ENCODE results near the gene CSNK2A2. TPM values are rescaled to one million over a fixed set of nuclear protein-coding genes. Genes with fewer than 3 reads are reported as not detected.
A peak's percentile ranks its signal among the peaks of the same experiment; 100 is the strongest.

CSNK2A2 gene
- polyA plus RNA-seq (ENCODE audit: insufficient read length): 92.9 TPM

DNA sequence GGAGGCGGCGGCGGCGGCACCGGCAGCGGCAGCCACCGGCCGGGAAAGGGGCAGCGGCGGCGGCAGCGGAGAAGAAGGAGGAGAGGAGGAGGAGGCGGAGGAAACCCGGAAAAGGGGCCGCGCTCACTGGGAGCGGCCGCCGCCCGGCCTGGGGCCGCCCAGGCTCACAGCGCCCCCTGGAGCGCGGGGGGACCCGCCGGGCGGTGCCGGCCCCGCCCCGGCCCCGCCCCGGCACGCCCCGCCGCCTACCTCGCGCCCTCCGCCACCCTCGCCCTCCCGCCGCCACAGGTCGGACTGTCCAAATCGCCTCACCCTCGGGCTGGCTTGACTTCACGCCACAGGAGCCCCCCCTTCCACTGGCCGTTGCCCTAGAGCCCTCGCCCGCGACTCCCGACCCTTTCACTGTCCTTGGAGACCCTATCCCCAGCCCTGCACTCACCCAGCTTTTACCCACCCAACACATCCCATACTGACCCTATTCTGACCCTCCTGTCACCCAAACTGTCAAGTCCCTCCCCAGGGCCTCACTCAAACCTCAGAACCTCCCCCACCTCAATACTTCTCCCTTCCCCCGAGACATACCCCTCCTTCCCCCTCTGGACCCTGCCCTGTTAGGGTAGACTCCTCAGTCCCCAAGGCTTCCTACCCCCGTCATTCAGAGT lies at the start of gene CSNK2A2:
CSNK2A2 (minus strand) TSS at position 85 of the 662 bp plus-strand sequence. CDS start 370 bp downstream, outside the sequence.
- peak; percentile 28 for DNase-seq (ENCODE audit: low read depth)

DNA sequence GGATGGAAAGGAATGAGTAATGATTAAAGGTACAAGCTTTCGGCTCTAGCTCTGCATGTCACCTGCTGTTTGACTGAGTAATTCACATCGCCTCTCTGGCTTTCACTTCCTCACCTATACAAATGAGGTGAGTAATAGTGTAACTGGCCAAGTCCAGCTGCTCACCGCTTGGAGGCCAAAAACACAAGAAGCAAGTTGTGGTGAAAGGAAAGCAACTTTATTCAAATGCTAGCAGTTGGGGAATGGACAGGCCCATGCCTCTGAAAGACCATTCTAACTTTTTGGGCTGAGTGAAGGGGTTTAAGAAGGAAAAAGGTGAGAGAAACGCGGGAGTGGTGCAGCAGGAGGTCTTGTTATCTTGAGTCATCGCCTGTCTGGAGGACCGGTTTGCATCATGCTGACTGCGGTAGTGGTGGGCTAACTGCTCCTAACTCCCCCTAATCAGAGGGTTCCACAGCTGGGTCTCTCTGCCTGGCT lies 45.7 kb upstream of the CSNK2A2 start:
- no peak for DNase-seq (ENCODE audit: low read depth)

DNA sequence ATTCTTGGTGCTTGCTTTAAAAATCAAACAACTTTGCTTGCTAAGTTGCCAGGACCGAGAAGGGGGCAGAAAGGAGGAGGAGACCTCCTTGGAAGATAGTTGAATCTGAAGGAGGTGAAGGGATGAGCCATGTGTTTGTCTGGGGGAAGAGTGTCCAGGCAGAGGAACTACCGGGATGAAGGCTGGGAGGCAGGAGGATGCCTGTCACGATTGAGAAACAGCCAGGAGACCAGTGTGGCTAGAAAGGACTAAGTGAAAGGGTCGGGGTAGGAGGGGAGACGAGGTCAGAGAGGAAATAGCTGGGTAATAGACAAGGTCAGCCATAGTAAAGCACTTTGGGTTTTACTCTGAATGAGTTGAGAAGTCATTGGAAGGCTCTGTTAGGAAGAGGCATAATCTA lies 38.9 kb upstream of the CSNK2A2 start:
- no peak for DNase-seq (ENCODE audit: low read depth)

DNA sequence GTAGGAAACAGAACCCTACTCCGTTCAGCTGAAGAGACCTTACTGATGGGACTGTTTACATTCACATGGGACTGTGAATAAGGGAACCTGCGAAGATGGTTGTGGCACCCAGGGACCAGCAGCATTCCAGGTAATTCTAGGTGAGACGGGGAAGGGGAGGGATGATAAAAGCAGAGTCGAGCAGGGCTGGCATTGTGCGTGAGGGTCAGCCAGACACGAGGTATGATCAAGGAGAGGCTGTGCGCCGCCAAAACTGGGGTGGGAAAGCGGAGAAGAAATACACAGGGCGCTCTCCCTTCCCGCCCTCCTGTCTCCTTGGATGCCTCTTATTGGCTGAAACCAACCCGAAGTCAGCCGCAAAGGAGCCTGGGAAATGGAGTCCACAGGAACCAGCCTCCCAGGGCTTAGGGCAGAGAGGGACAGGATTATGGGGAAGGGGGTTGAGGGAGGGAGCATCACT lies 38.4 kb upstream of the CSNK2A2 start:
- peak; percentile 9 for DNase-seq (ENCODE audit: low read depth)

DNA sequence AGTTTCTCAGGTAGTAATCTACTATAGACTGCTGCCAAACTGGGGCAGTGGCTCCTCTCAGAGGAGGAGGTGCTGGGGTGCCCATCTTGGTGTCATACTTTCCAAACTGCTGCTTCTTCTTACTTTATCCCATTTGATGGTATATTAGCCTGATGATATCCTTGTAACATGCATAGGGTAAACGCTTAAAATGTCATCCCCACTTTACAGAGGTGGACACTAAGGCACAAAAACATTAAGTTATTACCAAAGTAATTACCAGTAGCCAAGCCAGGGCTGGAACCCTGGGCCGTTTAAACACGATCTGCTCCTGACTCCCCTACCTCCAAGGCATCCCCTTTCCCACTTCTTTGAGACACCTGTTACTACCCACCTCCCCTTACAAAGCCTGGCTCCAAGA lies 37.8 kb upstream of the CSNK2A2 start:
- no peak for DNase-seq (ENCODE audit: low read depth)

DNA sequence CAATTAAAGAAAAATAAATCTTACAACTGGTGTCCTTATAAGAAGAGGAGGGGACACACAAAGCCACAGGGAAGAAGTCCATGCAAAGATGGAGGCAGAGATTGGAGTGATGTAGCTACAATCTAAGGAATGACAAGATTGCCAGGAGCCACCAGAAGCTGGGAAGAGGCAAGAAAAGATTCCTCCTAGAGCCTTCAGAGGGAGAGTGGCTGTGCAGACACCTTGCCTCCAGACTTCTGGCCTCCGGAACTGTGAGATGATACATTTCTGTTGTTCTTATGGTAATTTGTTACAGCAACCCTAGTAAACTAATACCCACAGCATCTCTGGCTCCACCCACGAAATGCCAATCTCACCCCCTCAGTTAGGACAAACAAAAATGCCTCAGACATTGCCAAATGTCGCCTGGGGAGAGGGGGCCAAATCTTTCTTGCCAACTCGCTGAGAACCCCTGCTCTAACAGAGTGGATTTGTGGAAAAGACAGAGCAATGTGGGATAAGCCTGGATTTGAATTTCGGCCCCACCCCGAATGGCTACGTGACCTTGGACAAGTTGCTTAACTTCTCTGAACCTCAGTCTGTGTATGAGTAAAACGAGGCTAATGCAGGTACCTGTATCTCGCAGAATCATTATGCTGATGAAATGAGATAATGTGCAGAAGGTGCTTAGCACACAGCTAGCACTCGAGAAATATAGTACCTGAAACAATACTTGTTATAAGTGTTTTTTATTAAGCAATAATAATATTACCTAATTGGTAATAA lies 37.1 kb upstream of the CSNK2A2 start:
- no peak for DNase-seq (ENCODE audit: low read depth)

DNA sequence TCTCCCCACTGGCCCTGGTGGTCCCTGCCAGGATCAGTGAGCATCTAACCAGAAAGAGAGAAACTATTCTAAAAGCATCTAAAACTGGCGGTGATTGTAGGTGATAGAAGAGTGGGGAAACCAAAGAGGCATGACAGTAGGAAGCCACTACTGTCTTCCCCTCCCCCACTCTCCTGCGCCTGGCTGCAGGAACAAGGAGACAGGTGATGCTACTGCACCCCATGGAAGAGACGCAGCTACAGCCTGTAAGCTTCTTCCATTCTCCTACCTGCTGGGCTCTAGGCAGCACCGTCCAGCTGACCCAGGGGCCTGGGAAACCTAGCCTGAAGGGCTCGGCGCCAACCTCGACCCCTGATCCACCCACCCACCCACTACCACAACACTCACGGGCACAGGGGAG lies 32.4 kb upstream of the CSNK2A2 start:
- no peak for DNase-seq (ENCODE audit: low read depth)

DNA sequence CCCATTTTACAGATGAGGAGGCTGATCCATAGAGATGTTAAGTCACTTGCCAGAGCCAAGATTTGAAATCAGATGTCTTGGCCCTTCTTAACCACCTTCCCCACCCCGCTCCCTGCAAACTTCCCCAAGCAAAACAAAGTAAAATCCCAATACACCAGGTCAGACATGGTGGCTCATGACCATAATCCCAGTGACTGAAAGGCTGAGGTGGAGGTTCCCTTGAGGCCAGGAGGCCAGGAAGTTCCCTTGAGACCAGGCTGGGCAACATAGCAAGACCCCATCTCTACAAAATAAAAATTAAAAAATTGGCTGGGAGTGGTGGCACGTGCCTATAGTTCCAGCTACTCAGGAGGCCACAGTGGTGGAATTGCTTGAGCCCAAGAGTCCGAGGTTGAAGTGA lies 28.9 kb upstream of the CSNK2A2 start:
- DNase-seq (ENCODE audit: low read depth): no peak

DNA sequence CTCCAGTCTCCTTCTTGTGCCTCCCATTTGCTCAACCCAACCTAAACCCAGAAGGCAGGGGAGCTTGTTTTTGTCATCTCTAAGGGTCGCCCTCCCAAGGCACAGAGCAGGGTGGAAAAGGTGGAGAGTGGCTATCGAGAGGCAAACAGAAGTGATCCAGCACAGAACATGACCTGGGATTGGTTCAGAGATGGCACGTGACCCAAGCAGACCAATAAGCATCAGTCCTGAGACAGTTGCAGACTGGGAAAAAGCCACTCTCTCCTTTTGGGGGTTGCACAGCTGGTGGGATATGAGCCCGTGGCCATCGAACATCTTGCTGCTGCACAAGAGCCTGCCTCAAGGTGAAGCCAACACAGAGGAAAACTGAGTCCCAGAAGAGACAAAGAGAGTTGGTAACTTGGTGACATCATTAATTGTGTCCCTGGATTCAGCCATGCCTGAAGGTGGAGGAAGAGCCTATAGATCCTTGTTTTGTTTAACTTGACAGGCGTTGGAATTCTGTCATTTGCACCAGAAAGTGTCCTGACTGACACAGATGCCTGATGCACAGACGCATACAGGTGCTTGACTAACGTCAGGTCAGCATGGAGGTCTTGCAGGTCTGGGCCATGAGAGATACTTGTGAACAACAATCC lies 28.2 kb upstream of the CSNK2A2 start:
- DNase-seq (ENCODE audit: low read depth): no peak

DNA sequence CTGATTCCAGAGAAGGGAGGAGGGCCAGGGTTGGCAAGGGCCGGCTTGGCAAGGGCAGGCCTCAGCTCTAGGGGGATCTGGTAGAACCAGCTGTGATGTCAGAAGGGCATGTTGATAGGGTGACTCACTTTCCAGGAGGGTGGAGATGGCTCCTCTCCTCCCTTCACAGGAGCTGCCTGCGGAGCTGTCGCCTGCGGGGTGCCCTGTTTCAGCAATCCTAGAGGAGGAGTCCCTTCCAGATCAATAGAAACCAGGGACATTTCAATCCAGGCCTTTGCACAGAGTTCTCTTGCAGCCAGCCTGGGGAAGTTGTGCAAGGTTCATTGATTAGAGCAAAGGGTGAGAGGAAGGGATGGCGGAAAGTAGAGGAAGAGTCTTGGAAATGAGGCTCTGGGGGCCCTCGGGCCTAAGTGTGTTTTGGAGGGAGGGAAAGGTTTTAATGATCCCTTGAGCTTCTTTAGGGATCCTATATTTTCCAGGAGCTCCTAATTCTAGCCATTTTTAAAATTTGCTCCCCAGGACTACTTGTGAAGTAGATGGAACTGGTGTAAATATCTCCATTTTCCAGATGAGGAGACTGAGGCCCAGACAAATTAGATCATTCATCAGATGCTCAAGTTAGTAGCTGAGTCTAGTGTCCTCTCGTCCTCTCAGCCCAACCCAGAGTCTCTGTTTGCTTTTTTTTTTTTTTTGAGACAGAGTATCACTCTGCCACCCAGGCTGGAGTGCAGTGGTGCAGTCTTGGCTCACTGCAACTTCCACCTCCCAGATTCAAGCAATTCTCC lies 24.8 kb upstream of the CSNK2A2 start:
- DNase-seq (ENCODE audit: low read depth): no peak

DNA sequence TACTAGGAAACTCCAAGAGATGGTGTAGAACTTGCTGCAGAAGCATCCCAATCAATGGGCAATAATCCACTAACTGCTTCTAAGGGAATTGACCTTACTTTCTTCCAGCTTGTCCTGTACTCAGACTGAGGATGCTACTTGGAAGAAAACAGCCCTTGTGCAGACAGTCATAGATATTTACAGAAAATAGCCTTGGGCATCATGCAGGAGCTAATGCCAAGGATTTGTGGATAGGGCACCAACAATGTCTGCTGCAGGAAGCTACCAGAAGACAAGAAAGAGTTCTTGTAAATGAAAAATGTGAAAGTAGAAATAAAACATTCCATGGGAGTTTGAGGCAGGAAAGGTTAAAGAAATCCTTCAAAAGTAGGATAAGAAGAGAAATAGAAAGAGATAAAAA lies 21.5 kb upstream of the CSNK2A2 start:
- DNase-seq (ENCODE audit: low read depth): no peak

DNA sequence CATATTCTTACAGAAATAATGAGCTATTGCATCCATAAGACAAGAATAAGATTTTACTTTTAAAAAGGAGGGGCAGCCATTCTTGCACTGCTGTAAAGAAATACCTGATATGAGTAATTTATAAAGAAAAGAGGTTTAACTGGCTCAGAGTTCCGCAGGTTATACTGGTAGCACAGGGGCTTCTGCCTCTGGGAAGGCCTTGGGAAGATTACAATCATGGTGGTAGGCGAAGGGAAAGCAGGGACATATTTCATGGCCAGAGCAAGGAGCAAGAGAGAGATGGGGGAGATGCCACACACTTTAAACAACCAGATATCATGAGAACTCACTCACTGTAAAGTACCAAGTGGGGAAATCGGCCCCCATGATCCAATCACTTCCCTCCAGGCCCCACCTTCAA lies 20.9 kb upstream of the CSNK2A2 start:
- DNase-seq (ENCODE audit: low read depth): no peak

DNA sequence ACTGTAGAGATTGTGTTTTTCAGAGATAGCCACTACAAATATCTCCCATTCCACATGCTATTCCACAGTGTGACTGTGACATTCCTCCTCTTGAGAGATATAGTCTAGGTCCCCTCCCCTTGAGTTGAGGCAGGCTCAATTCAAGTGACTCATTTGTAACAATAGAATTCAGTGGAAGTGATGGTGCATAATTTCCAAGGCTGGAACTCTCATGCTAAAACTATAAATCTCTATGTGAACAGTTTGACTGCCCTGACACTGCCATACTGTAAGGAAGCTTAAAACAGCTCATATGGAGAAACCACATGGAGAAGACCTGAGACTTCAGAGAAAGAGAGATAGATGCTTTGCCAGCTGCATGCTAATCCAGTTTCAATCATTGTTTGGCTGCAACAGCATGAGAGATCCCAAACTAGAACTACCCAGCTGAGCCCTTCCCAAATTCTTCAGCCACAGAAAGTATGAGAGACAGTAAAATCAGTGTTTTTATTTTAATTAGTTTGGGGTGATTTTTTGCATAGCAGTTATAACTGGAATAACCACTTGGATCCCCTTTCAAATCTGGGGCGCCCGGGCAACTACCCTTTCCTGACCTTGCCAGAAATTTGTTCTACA lies 19.5 kb upstream of the CSNK2A2 start:
- DNase-seq (ENCODE audit: low read depth): no peak

DNA sequence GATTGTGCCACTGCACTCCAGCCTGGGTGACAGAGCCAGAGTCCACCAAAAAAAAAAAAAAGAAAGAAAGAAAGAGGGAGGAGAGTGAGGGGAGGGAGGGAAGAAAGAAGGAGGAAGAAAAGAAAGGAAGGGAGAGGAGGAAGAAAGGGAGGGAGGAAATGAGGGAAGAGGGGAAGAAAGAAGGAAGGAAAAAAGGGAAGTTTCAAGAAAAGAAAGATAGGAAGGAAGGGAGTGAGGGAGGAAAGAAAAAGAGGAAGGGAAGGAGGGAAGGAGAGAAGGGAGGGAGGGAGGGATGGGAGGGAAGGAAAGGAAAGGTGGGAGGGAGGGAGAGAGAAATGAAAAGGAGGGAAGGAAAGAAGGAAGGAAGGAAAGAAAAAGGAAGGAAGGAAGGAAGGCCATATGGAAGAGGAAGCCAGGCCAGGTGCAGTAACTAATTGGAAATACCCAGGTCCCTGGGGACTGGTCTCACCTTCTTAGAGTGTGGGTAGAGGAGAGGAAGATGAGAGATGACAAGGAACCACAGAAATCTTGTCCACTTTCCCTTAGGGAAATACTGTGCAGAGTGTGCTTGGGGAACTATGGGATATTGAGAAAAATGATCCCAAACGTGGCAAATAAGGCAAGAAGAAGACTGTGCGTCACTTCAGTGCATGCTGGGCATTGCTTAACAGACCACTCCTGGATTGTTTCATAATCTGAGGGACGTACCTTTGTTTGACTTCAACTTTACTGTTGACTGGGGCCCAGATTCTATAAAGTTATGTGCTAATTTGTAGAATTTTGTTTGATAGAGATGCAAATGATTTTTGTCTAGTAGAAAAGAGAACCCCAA lies 15.1 kb upstream of the CSNK2A2 start:
- DNase-seq (ENCODE audit: low read depth): no peak

DNA sequence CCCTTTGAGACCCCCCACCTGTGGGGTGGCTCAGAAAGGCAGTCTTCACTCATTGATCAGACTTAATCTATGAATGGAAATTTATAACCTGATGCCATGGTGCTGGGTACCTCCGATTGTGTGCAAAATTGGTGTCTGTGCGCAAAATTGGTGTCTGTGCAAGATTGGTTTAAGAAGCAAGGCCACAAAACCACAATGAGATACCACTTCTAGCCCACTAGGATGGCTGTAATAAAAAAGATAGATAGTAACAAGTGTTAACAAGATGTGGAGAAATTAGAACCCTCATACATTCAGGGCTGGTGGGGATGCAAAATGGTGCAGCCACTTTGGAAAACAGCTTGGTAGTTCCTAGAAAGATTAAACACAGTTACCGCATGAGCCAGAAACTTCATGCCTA lies 13.9 kb upstream of the CSNK2A2 start:
- no peak for DNase-seq (ENCODE audit: low read depth)

DNA sequence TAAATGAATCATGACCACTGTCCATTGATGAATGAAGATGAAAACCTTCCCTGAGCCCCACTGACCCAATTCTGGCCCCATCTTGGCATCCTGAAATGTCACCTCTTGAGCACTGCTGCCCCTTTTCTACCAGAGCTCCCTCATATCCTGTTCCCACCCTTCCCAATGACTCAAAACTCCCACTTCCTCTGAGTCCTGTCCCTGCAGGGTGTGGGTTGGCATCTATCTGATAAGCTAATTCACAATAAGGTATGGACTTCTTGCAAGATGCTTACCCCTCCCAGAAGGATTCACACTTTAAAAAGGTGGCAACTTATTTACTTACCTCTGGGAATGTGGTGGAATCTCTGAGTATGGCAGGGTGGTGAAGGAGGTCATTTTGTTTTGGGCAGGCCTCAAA lies 13.3 kb upstream of the CSNK2A2 start:
- no peak for DNase-seq (ENCODE audit: low read depth)

DNA sequence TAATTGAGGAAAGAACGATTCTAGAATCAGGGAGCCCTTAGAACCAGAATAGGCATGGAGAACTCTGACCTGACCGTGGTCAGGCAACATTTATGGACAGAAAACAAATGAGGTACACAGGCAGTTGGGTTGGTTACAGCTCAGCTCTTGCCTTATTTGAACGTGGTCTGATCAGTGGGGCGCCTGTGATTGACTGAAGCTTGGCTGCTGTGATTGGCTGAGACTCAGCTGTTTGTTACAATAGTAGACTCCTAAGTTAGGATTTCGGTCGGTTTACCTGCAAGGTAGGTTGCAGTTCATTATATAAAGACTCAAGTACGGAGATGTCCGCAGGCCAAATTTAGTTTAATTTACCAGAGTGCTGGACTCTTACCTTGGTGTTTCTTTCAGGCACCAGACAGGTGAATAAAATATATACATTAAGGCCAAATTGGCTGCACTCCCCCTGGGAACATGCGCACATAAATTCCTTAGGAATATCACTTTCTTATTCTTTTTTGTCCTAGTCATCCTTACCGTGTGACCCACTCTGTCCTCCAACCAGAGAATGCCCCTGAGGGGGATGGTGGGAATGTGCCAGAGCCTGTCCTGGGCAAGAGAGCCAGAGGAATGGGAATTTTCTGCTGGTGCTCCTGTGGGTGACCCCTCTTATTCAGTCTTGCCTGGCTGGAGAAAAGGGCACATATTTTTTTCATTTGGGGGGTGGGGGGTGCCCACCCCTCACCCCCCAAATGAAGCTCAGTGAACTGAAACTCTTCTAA lies 7.5 kb upstream of the CSNK2A2 start:
- DNase-seq (ENCODE audit: low read depth): no peak

DNA sequence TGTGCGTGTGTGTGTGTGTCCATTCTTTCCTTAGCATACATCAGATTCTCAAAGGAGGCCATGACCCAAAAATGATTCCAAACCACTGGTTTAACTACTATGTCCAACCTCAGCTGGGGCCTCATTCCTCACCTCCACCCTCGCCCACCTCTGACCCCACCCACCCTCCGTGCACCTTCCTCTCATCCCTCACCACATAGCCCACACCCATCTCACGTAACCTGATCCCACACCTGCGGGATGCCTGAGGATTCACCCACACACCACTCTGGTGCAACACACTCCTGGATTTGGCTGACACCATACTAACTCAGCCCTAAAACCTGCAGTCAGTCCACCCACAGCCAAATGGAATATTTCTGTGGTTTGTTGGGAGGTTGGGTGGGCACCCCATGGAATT lies 3.3 kb upstream of the CSNK2A2 start:
- DNase-seq (ENCODE audit: low read depth): no peak

DNA sequence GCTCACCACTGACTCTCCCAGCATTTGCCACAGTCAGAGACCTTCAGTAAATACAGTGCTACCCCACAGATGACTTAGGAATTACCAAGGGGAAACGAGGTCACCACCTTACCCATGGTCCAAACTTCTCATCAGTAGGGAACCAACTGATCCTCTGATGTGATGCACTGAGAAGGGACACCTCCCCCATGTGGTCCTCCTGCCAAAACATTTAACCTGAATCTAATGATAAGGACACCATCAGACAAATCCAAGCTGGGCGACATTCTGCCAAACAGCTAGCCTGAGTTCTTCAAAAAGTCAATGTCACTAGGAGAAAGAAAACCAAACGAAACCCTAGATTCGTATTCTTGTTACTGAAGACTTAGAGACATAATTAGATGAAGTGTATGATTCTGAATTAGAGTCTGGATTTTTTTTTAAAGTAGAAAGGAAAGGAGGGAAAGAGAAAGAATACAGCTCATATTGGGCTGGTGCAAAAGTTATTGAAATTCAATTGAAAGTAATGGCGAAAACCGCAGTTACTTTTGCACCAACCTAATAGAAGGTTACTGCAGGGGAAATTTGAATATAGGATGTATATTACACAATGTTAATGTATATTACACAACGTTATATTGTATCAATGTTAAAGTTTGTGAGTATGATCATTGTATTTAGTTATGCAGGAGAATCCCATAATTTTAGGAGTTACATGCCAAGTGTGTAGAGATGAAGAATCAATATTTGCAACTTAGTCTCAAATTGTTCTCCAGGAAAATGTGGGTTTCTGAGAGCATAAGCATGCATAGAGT lies 2.3 kb upstream of the CSNK2A2 start:
- no peak for DNase-seq (ENCODE audit: low read depth)

Measured in forelimb muscle (tissue), 1 donor.